Ascending aorta (tissue), 2 donors: Measurements from ENCODE around the gene LUZP2. TPM values are rescaled to one million over a fixed set of nuclear protein-coding genes. Genes with fewer than 3 reads are reported as not detected.

Source experiments
- DNase-seq, 2 donors: peaks; one replicate each; pipeline ENCODE4 v3.0.0-alpha.2; 2019; ENCODE audit warnings: low spot score in 2 of 2
- H3K27ac ChIP-seq, 2 donors: fragments of 200-600 bp; sonication (generic); one replicate each; pipeline ENCODE4 v1.5.1; 2016 to 2017; ENCODE audit warnings: mild to moderate bottlenecking in 1 of 2
- H3K27me3 ChIP-seq: fragments of 200-600 bp; sonication (generic); one replicate; pipeline ENCODE4 v1.5.1; 2017
- H3K36me3 ChIP-seq, 2 donors: fragments of 200-600 bp; sonication (generic); one replicate each; pipeline ENCODE4 v1.5.1; 2016
- H3K4me1 ChIP-seq, 2 donors: fragments of 200-600 bp; sonication (generic); one replicate each; pipeline ENCODE4 v1.5.1; 2016 to 2017; ENCODE audit warnings: mild to moderate bottlenecking in 1 of 2
- H3K4me3 ChIP-seq, 2 donors: fragments of 200-600 bp; sonication (generic); one replicate each; pipeline ENCODE4 v1.5.1; 2016 to 2017; ENCODE audit warnings: mild to moderate bottlenecking in 1 of 2
- H3K9me3 ChIP-seq, 2 donors: fragments of 200-600 bp; sonication (generic); one replicate each; pipeline ENCODE4 v1.5.1; 2016
- CTCF ChIP-seq, 3 experiments: fragments of 200-600 bp in 2 of 3; fragments of 450-650 bp in 1 of 3; sonication (generic) in 2 of 3; IDR thresholded peaks; one replicate each; pipeline ENCODE4 v1.5.1; 2016 to 2019; ENCODE audit warnings: antibody characterized with exemption in 3 of 3, mild to moderate bottlenecking in 1 of 3, moderate library complexity in 1 of 3
- intact Hi-C: fragments of 100-400 bp; cut with DNase I; formaldehyde crosslinking; loops from one replicate; pipeline ENCODE4 v1.15.1; 2023
- total RNA-seq: library from RNA; depleted of rRNA; stranded (reverse); fragments of >200 nt; gene quantifications from one replicate; pipeline ENCODE4 v1.1.0, GENCODE V29; 2016

Gene LUZP2
- total RNA-seq, result 0.11 TPM

- TF ChIP-seq CTCF (IDR thresholded peaks at IDR 0.05), result no peak
- Histone ChIP-seq H3K27me3 (no peaks in the 10 kb centered on the region), H3K36me3 (no peaks in the 10 kb centered on the region), H3K27ac (no peak within 1 kb of the TSS), H3K9me3 (no peaks in the 10 kb centered on the region), H3K4me3 (peak within 1 kb of the TSS; percentile 44 to 48), H3K4me1 (peaks cover 0 to 3% of the 10 kb centered on the region in 2 donors)
- intact Hi-C loops, result no loop called here
- DNase-seq, result no peak
Observed at GRCh38 chr11:24496736-24497725, at the start of gene LUZP2. TSS of gene LUZP2 (plus strand) at chr11:24497053.

GRCh38 chr11:24453129-24453718 lies 43.6 kb upstream of the LUZP2 start:
- Histone ChIP-seq H3K27ac (no peak overlapping the region), H3K36me3 (no peaks in the 10 kb centered on the region), H3K27me3 (no peaks in the 10 kb centered on the region), H3K4me3 (no peak overlapping the region), H3K9me3 (no peaks in the 10 kb centered on the region), H3K4me1 (no peaks in the 10 kb centered on the region)
- no peak for TF ChIP-seq CTCF (IDR thresholded peaks at IDR 0.05)
- intact Hi-C loops, result no loop called here
- DNase-seq, result no peak

- no peaks in the 10 kb centered on the region for H3K36me3 ChIP-seq
- no peak for TF ChIP-seq CTCF (IDR thresholded peaks at IDR 0.05)
Observed at GRCh38 chr11:24457985-24458384, 38.9 kb upstream of the LUZP2 start.

GRCh38 chr11:24470431-24470830 lies 26.4 kb upstream of the LUZP2 start:
- H3K36me3 ChIP-seq, result no peaks in the 10 kb centered on the region
- no peak for DNase-seq
- no peaks in the 10 kb centered on the region for H3K4me1 ChIP-seq
- no peaks in the 10 kb centered on the region for H3K27me3 ChIP-seq
- H3K4me3 ChIP-seq, result no peak overlapping the region
- no peak overlapping the region for H3K27ac ChIP-seq
- TF ChIP-seq CTCF (IDR thresholded peaks at IDR 0.05), result no peak
- intact Hi-C loops, result no loop called here
- H3K9me3 ChIP-seq, result peaks cover 0 to 4% of the 10 kb centered on the region in 2 donors

More at GRCh38 chr11:24457985-24458384, 38.9 kb upstream of the LUZP2 start:
- Histone ChIP-seq H3K4me3 (no peak overlapping the region), H3K9me3 (no peaks in the 10 kb centered on the region), H3K4me1 (no peaks in the 10 kb centered on the region), H3K27ac (no peak overlapping the region), H3K27me3 (no peaks in the 10 kb centered on the region)
- intact Hi-C loops, result no loop called here
- DNase-seq, result no peak

- intact Hi-C loops, result no loop called here
- DNase-seq, result no peak
- no peak overlapping the region for H3K27ac ChIP-seq
- H3K4me3 ChIP-seq, result no peak overlapping the region
- peaks cover 0 to 7% of the 10 kb centered on the region in 2 donors for H3K9me3 ChIP-seq
- no peaks in the 10 kb centered on the region for H3K36me3 ChIP-seq
- no peaks in the 10 kb centered on the region for H3K4me1 ChIP-seq
- no peaks in the 10 kb centered on the region for H3K27me3 ChIP-seq
- TF ChIP-seq CTCF (IDR thresholded peaks at IDR 0.05), result no peak
Observed at GRCh38 chr11:24471084-24471483, 25.8 kb upstream of the LUZP2 start.
